ENCODE results near the gene MCUB.
"Not testable (repeated sequence)": the region's sequence is repeated elsewhere in the genome, so short reads cannot be mapped to it uniquely, and the experiment has no call there.

MCUB gene

GRCh38 chr4:109640644-109641043, 80.6 kb downstream of the MCUB start:
- no peak for DNase-seq

- no peak for DNase-seq
Measured at GRCh38 chr4:109645874-109646710, 86.0 kb downstream of the MCUB start.

GRCh38 chr4:109648266-109648996, 88.4 kb downstream of the MCUB start:
- no peak for DNase-seq

GRCh38 chr4:109648997-109649575, 89.0 kb downstream of the MCUB start:
- DNase-seq: no peak

GRCh38 chr4:109649872-109650271, 89.8 kb downstream of the MCUB start:
- DNase-seq: peak in 1 of 2 experiments; percentile 32

- no peak for DNase-seq
Measured at GRCh38 chr4:109655396-109655795, 95.3 kb downstream of the MCUB start.

GRCh38 chr4:109657854-109658418, 97.9 kb downstream of the MCUB start:
- no peak for DNase-seq

- no peak for DNase-seq
Measured at GRCh38 chr4:109658871-109659410, 98.9 kb downstream of the MCUB start.

- no peak for DNase-seq
Measured at GRCh38 chr4:109662116-109662515, 102.1 kb downstream of the MCUB start.

GRCh38 chr4:109662771-109663170, 102.7 kb downstream of the MCUB start:
- DNase-seq: no peak

GRCh38 chr4:109665783-109666485, 105.9 kb downstream of the MCUB start:
- no peak for DNase-seq

GRCh38 chr4:109671350-109671749, 111.3 kb downstream of the MCUB start:
- no peak for DNase-seq

GRCh38 chr4:109672169-109672930, 112.3 kb downstream of the MCUB start:
- no peak for DNase-seq

GRCh38 chr4:109673303-109673702, 113.3 kb downstream of the MCUB start:
- no peak for DNase-seq

- no peak for DNase-seq
Measured at GRCh38 chr4:109675181-109675580, 115.1 kb downstream of the MCUB start.

- DNase-seq: no peak
Measured at GRCh38 chr4:109675843-109676242, 115.8 kb downstream of the MCUB start.

GRCh38 chr4:109676886-109677285, 116.8 kb downstream of the MCUB start:
- DNase-seq: no peak

GRCh38 chr4:109678472-109678871, 118.4 kb downstream of the MCUB start:
- DNase-seq: not testable (repeated sequence)

GRCh38 chr4:109678925-109679324, 118.9 kb downstream of the MCUB start:
- not testable (repeated sequence) for DNase-seq

GRCh38 chr4:109682875-109683274, 122.8 kb downstream of the MCUB start:
- DNase-seq: no peak

GRCh38 chr4:109683621-109684253, 123.7 kb downstream of the MCUB start:
- no peak for DNase-seq

All from activated T-cell treated with anti-CD3 and anti-CD28 coated beads, Interleukin-2, amount 50 U/mL, for 48 hours (primary cell).